ENCODE results near the gene PCDHA2. TPM values are rescaled to one million over a fixed set of nuclear protein-coding genes. Genes with fewer than 3 reads are reported as not detected.

The PCDHA2 gene
- total RNA-seq, result 0.75 to 1.2 TPM (median 0.77 TPM) in 3 replicates
- long read RNA-seq, result 0 reads

GRCh38 chr5:140794595-140795258 lies at the start of gene PCDHA2:
PCDHA2 (plus strand) TSS chr5:140794852.
- DNase-seq (ENCODE audit: low spot score), result no peak
- peak within 1 kb of the TSS; percentile 65 for H3K4me3 Mint-ChIP-seq (ENCODE audit: unreplicated experiment)
- H3K27me3 Mint-ChIP-seq (ENCODE audit: low read depth), result no peaks in the 10 kb centered on the region
- H3K27ac Mint-ChIP-seq (ENCODE audit: unreplicated experiment), result no peak within 1 kb of the TSS
- TF ChIP-seq, protein P1, sequence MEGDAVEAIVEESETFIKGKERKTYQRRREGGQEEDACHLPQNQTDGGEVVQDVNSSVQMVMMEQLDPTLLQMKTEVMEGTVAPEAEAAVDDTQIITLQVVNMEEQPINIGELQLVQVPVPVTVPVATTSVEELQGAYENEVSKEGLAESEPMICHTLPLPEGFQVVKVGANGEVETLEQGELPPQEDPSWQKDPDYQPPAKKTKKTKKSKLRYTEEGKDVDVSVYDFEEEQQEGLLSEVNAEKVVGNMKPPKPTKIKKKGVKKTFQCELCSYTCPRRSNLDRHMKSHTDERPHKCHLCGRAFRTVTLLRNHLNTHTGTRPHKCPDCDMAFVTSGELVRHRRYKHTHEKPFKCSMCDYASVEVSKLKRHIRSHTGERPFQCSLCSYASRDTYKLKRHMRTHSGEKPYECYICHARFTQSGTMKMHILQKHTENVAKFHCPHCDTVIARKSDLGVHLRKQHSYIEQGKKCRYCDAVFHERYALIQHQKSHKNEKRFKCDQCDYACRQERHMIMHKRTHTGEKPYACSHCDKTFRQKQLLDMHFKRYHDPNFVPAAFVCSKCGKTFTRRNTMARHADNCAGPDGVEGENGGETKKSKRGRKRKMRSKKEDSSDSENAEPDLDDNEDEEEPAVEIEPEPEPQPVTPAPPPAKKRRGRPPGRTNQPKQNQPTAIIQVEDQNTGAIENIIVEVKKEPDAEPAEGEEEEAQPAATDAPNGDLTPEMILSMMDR (IDR thresholded peaks at IDR 0.05), result no peak
- H3K4me1 Mint-ChIP-seq (ENCODE audit: low read depth), result no peaks in the 10 kb centered on the region
- H3K9me3 Mint-ChIP-seq (ENCODE audit: low read depth), result peaks cover 51% of the 10 kb centered on the region
- H3K36me3 Mint-ChIP-seq (ENCODE audit: low read depth), result peaks cover 10% of the 10 kb centered on the region

- no peaks in the 10 kb centered on the region for H3K4me1 Mint-ChIP-seq (ENCODE audit: low read depth)
- DNase-seq (ENCODE audit: low spot score), result no peak
- no peak overlapping the region for H3K27ac Mint-ChIP-seq (ENCODE audit: unreplicated experiment)
- H3K9me3 Mint-ChIP-seq (ENCODE audit: low read depth), result peaks cover 84% of the 10 kb centered on the region
- no peak overlapping the region for H3K4me3 Mint-ChIP-seq (ENCODE audit: unreplicated experiment)
- H3K36me3 Mint-ChIP-seq (ENCODE audit: low read depth), result peaks cover 10% of the 10 kb centered on the region
- H3K27me3 Mint-ChIP-seq (ENCODE audit: low read depth), result no peaks in the 10 kb centered on the region
- TF ChIP-seq, protein P1 (IDR thresholded peaks at IDR 0.05), result no peak
These were observed 41.1 kb upstream of the PCDHA2 start for GRCh38 chr5:140753561-140753960.

GRCh38 chr5:140764177-140764973 lies 30.3 kb upstream of the PCDHA2 start:
- Mint-ChIP-seq H3K27me3 (ENCODE audit: low read depth) (no peaks in the 10 kb centered on the region), H3K36me3 (ENCODE audit: low read depth) (peaks cover 16% of the 10 kb centered on the region), H3K27ac (ENCODE audit: unreplicated experiment) (no peak overlapping the region), H3K9me3 (ENCODE audit: low read depth) (peaks cover 78% of the 10 kb centered on the region), H3K4me1 (ENCODE audit: low read depth) (no peaks in the 10 kb centered on the region), H3K4me3 (ENCODE audit: unreplicated experiment) (no peak overlapping the region)
- TF ChIP-seq, protein P1 (IDR thresholded peaks at IDR 0.05), result no peak
- DNase-seq (ENCODE audit: low spot score), result no peak

- no peak for DNase-seq (ENCODE audit: low spot score)
- peaks cover 15% of the 10 kb centered on the region for H3K36me3 Mint-ChIP-seq (ENCODE audit: low read depth)
- no peak overlapping the region for H3K27ac Mint-ChIP-seq (ENCODE audit: unreplicated experiment)
- H3K27me3 Mint-ChIP-seq (ENCODE audit: low read depth), result no peaks in the 10 kb centered on the region
- TF ChIP-seq, protein P1 (IDR thresholded peaks at IDR 0.05), result no peak
- H3K4me1 Mint-ChIP-seq (ENCODE audit: low read depth), result no peaks in the 10 kb centered on the region
- H3K9me3 Mint-ChIP-seq (ENCODE audit: low read depth), result peaks cover 83% of the 10 kb centered on the region
- H3K4me3 Mint-ChIP-seq (ENCODE audit: unreplicated experiment), result no peak overlapping the region
These were observed 27.2 kb upstream of the PCDHA2 start for GRCh38 chr5:140767444-140767843.

DNA sequence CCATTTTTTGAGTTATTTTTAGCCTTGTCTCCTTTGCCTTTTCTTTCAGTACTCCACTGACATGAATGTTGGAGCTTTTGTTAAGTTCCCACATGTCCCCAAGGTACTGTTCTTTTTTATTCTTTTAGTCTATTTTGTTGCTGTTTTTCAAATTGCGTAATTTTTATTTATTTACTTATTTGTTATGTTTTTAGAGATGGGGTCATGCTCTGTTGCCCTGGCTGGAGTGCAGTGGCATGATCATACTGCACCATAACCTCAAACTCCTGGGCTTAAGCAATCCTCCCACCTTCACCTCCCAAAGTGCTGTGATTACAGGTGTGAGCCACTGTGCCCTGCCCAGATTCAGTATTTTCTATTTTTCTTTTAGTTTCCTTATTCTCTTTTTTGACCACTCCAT lies 14.1 kb upstream of the PCDHA2 start:
- peaks cover 74% of the 10 kb centered on the region for H3K9me3 Mint-ChIP-seq (ENCODE audit: low read depth)
- H3K4me3 Mint-ChIP-seq (ENCODE audit: unreplicated experiment), result no peak overlapping the region
- DNase-seq (ENCODE audit: low spot score), result no peak
- H3K27ac Mint-ChIP-seq (ENCODE audit: unreplicated experiment), result no peak overlapping the region
- peaks cover 7% of the 10 kb centered on the region for H3K36me3 Mint-ChIP-seq (ENCODE audit: low read depth)
- no peaks in the 10 kb centered on the region for H3K27me3 Mint-ChIP-seq (ENCODE audit: low read depth)
- TF ChIP-seq, protein P1 (IDR thresholded peaks at IDR 0.05), result no peak
- H3K4me1 Mint-ChIP-seq (ENCODE audit: low read depth), result no peaks in the 10 kb centered on the region
